SK-N-SH (cell line): Measurements from ENCODE around the gene OGFOD3.

Source experiments
- CHD2 ChIP-seq: fragments of 150-350 bp; IDR thresholded peaks from 2 replicates; pipeline ENCODE4 v1.6.1; 2018; ENCODE audit warnings: low read length; ENCODE audit not compliant: partially characterized antibody
- EP300 ChIP-seq, 2 experiments: IDR thresholded peaks; 2 replicates each; pipeline versions ENCODE4 v1.4.0 to v1.6.1; 2012; ENCODE audit warnings: borderline replicate concordance in 1 of 2, low read depth in 1 of 2, low read length in 1 of 2
- FOSL2 ChIP-seq: IDR thresholded peaks from 2 replicates; pipeline ENCODE4 v1.4.0; 2012; ENCODE audit warnings: low read depth, mild to moderate bottlenecking, moderate library complexity, borderline replicate concordance
- FOXM1 ChIP-seq: IDR thresholded peaks from 2 replicates; pipeline ENCODE4 v1.4.0; 2012; ENCODE audit warnings: low read depth, mild to moderate bottlenecking
- MXI1 ChIP-seq: IDR thresholded peaks from 2 replicates; pipeline ENCODE4 v1.6.1; 2012; ENCODE audit warnings: mild to moderate bottlenecking, low read depth, low read length, improper control_type of control experiment
- POLR2AphosphoS5 ChIP-seq: IDR thresholded peaks from 2 replicates; pipeline ENCODE4 v1.6.1; 2012; ENCODE audit warnings: low read depth, low read length
- RCOR1 ChIP-seq: fragments of 150-350 bp; IDR thresholded peaks from 2 replicates; pipeline ENCODE4 v1.6.1; 2017; ENCODE audit warnings: antibody characterized with exemption, low read length
- RFX5 ChIP-seq: IDR thresholded peaks from 2 replicates; pipeline ENCODE4 v1.6.1; 2012; ENCODE audit warnings: mild to moderate bottlenecking, improper control_type of control experiment, low read length
- SIN3A ChIP-seq: IDR thresholded peaks from 2 replicates; pipeline ENCODE4 v1.6.1; 2012; ENCODE audit warnings: low read depth, mild to moderate bottlenecking, low read length, moderate library complexity, borderline replicate concordance
- TAF1 ChIP-seq: IDR thresholded peaks from 2 replicates; pipeline ENCODE4 v1.6.1; 2012; ENCODE audit warnings: low read depth, mild to moderate bottlenecking, low read length, moderate library complexity, borderline replicate concordance
- TEAD4 ChIP-seq: IDR thresholded peaks from 2 replicates; pipeline ENCODE4 v1.4.0; 2012; ENCODE audit warnings: mild to moderate bottlenecking, borderline replicate concordance; ENCODE audit not compliant: insufficient read depth
- TF ChIP-seq, protein P1 (sequence below): fragments of 200-600 bp; sonication (generic); IDR thresholded peaks from 2 replicates; pipeline ENCODE4 v1.6.1; 2017; ENCODE audit warnings: antibody characterized with exemption, mild to moderate bottlenecking, moderate library complexity
- TF ChIP-seq, protein P2 (sequence below): IDR thresholded peaks from 2 replicates; pipeline ENCODE4; 2012
- TF ChIP-seq, protein P3 (sequence below): IDR thresholded peaks from 2 replicates; pipeline ENCODE4 v1.6.1; 2012; ENCODE audit warnings: mild to moderate bottlenecking, low read depth, low read length, moderate library complexity

DNA sequence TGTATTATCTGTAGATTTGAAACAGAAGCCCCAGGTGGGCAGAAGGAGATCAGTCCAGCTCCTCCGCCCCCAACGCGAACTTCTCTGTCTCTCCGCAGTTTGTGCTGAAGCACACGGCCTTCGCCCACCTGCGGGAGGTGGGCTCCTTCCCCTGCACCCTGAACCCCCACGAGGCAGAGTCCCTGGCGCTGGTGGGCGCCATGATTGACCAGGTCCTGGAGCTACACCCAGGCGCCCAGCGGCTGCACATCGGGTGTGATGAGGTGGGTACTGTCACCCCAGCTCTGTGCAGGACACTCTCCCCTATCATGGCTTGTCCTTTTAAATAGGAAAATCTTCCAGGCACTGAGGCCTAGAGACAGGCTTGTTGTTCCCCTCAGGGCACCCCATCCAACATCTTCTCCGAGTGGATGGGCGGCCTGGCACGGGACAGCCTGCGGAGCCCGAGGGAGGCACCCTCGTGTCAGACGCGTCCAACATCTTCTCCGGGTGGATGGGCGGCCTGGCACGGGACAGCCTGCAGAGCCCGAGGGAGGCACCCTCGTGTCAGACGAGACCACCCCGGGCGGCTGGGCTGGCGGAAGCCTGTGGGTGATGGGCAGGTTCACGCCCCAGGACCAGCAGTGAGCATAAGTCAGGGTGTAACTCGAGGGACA, 15.3 kb upstream of the OGFOD3 start:
- TF ChIP-seq, protein P1, sequence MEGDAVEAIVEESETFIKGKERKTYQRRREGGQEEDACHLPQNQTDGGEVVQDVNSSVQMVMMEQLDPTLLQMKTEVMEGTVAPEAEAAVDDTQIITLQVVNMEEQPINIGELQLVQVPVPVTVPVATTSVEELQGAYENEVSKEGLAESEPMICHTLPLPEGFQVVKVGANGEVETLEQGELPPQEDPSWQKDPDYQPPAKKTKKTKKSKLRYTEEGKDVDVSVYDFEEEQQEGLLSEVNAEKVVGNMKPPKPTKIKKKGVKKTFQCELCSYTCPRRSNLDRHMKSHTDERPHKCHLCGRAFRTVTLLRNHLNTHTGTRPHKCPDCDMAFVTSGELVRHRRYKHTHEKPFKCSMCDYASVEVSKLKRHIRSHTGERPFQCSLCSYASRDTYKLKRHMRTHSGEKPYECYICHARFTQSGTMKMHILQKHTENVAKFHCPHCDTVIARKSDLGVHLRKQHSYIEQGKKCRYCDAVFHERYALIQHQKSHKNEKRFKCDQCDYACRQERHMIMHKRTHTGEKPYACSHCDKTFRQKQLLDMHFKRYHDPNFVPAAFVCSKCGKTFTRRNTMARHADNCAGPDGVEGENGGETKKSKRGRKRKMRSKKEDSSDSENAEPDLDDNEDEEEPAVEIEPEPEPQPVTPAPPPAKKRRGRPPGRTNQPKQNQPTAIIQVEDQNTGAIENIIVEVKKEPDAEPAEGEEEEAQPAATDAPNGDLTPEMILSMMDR = no peak
- TF ChIP-seq, protein P2, sequence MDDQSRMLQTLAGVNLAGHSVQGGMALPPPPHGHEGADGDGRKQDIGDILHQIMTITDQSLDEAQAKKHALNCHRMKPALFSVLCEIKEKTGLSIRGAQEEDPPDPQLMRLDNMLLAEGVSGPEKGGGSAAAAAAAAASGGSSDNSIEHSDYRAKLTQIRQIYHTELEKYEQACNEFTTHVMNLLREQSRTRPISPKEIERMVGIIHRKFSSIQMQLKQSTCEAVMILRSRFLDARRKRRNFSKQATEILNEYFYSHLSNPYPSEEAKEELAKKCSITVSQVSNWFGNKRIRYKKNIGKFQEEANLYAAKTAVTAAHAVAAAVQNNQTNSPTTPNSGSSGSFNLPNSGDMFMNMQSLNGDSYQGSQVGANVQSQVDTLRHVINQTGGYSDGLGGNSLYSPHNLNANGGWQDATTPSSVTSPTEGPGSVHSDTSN = no peak
- TF ChIP-seq RFX5 (no peak), FOSL2 (no peak), POLR2AphosphoS5 (no peak), EP300 (IDR thresholded peaks at IDR 0.05; ENCODE audit: borderline replicate concordance in 1 of 2, low read depth in 1 of 2, low read length in 1 of 2) (no peak), RCOR1 (no peak), CHD2 (no peak), TEAD4 (no peak), MXI1 (no peak), SIN3A (no peak), TAF1 (no peak), FOXM1 (no peak)
- TF ChIP-seq, protein P3, sequence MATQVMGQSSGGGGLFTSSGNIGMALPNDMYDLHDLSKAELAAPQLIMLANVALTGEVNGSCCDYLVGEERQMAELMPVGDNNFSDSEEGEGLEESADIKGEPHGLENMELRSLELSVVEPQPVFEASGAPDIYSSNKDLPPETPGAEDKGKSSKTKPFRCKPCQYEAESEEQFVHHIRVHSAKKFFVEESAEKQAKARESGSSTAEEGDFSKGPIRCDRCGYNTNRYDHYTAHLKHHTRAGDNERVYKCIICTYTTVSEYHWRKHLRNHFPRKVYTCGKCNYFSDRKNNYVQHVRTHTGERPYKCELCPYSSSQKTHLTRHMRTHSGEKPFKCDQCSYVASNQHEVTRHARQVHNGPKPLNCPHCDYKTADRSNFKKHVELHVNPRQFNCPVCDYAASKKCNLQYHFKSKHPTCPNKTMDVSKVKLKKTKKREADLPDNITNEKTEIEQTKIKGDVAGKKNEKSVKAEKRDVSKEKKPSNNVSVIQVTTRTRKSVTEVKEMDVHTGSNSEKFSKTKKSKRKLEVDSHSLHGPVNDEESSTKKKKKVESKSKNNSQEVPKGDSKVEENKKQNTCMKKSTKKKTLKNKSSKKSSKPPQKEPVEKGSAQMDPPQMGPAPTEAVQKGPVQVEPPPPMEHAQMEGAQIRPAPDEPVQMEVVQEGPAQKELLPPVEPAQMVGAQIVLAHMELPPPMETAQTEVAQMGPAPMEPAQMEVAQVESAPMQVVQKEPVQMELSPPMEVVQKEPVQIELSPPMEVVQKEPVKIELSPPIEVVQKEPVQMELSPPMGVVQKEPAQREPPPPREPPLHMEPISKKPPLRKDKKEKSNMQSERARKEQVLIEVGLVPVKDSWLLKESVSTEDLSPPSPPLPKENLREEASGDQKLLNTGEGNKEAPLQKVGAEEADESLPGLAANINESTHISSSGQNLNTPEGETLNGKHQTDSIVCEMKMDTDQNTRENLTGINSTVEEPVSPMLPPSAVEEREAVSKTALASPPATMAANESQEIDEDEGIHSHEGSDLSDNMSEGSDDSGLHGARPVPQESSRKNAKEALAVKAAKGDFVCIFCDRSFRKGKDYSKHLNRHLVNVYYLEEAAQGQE = no peak
